ENCODE measurements around the gene CRIP1. TPM values are rescaled to one million over a fixed set of nuclear protein-coding genes. Genes with fewer than 3 reads are reported as not detected.

Gene CRIP1
- total RNA-seq, 4 donors from 2014 or later: 11.2 to 57.9 (median 34.2) TPM

GRCh38 chr14:105480807-105481801 is 5.6 kb upstream of the CRIP1 start:
- Histone ChIP-seq H3K36me3 (peaks cover 0 to 23% of the 10 kb centered on the region in 2 donors), H3K9me3 (no peaks in the 10 kb centered on the region), H3K4me1 (peaks cover 4 to 100% (median 71%) of the 10 kb centered on the region in 3 donors), H3K4me3 (peak overlapping the region; percentile 8 to 51), H3K27ac (peak overlapping the region; percentile 82 to 97 (median 94)), H3K27me3 (no peaks in the 10 kb centered on the region)
- 0% methylated on average over 9 of the region's 35 CpGs; no CpG with 5 or more reads in 1 of the 2 donors for WGBS, 2 donors (ENCODE audit: low coverage in 1 of 2)
- ATAC-seq: peak; percentile 73
- TF ChIP-seq POLR2A (IDR thresholded peaks at IDR 0.05) (no peak), EP300 (IDR thresholded peaks at IDR 0.05) (no peak), CTCF (IDR thresholded peaks at IDR 0.05) (peak in 3 of 4 experiments; percentile 99 to 100 (median 99)), POLR2AphosphoS5 (IDR thresholded peaks at IDR 0.05) (peak; percentile 71)

- TF ChIP-seq POLR2AphosphoS5 (IDR thresholded peaks at IDR 0.05) (peak; percentile 76), EP300 (IDR thresholded peaks at IDR 0.05) (no peak), POLR2A (IDR thresholded peaks at IDR 0.05) (no peak), CTCF (IDR thresholded peaks at IDR 0.05) (peak in 2 of 4 experiments; percentile 12 to 42)
- H3K27me3 ChIP-seq: no peaks in the 10 kb centered on the region
- peaks cover 4 to 100% (median 71%) of the 10 kb centered on the region in 3 donors for H3K4me1 ChIP-seq
Measured at GRCh38 chr14:105481886-105482457, 4.7 kb upstream of the CRIP1 start.

GRCh38 chr14:105482486-105483110 is 4.1 kb upstream of the CRIP1 start:
- no peak for ATAC-seq
- Histone ChIP-seq H3K4me1 (peaks cover 4 to 100% (median 72%) of the 10 kb centered on the region in 3 donors), H3K27me3 (no peaks in the 10 kb centered on the region), H3K36me3 (peaks cover 0 to 23% of the 10 kb centered on the region in 2 donors), H3K9me3 (no peaks in the 10 kb centered on the region), H3K4me3 (peak overlapping the region in 1 of 2 donors; percentile 51), H3K27ac (peak overlapping the region; percentile 82 to 97 (median 94))
- 13 to 69% methylated on average over 3 to 4 of the region's 18 CpGs for WGBS, 2 donors (ENCODE audit: low coverage in 1 of 2)
- no peak for TF ChIP-seq CTCF (IDR thresholded peaks at IDR 0.05)
- TF ChIP-seq POLR2AphosphoS5 (IDR thresholded peaks at IDR 0.05): no peak

More at GRCh38 chr14:105481886-105482457, 4.7 kb upstream of the CRIP1 start:
- Histone ChIP-seq H3K27ac (peak overlapping the region; percentile 82 to 97 (median 94)), H3K9me3 (no peaks in the 10 kb centered on the region), H3K4me3 (peak overlapping the region in 1 of 2 donors; percentile 51), H3K36me3 (peaks cover 0 to 23% of the 10 kb centered on the region in 2 donors)
- WGBS, 2 donors (ENCODE audit: low coverage in 1 of 2): 0 to 17% methylated on average over 1 of the region's 18 CpGs
- peak; percentile 67 for ATAC-seq

GRCh38 chr14:105483300-105484068 is 3.2 kb upstream of the CRIP1 start:
- peaks cover 4 to 100% (median 81%) of the 10 kb centered on the region in 3 donors for H3K4me1 ChIP-seq
- WGBS, 2 donors (ENCODE audit: low coverage in 1 of 2): no CpG with 5 or more reads among the region's 18 CpGs
- no peak overlapping the region for H3K4me3 ChIP-seq

More at GRCh38 chr14:105483300-105484068, 3.2 kb upstream of the CRIP1 start:
- H3K36me3 ChIP-seq: peaks cover 0 to 17% of the 10 kb centered on the region in 2 donors
- no peaks in the 10 kb centered on the region for H3K27me3 ChIP-seq
- TF ChIP-seq POLR2A (IDR thresholded peaks at IDR 0.05) (no peak), EP300 (IDR thresholded peaks at IDR 0.05) (no peak), CTCF (IDR thresholded peaks at IDR 0.05) (no peak), POLR2AphosphoS5 (IDR thresholded peaks at IDR 0.05) (no peak)
- H3K9me3 ChIP-seq: no peaks in the 10 kb centered on the region
- no peak for ATAC-seq
- peak overlapping the region; percentile 82 to 97 (median 94) for H3K27ac ChIP-seq
